ENCODE data around the gene CDK5. TPM values are rescaled to one million over a fixed set of nuclear protein-coding genes. Genes with fewer than 3 reads are reported as not detected.
A peak's percentile ranks its signal among the peaks of the same experiment; 100 is the strongest.

The CDK5 gene
- total and polyA plus RNA-seq, 9 of the 15 experiments (the other 6 are each of a cell fraction or from before 2014, with no cell fraction given): 3.2 to 38.0 (median 27.5) TPM

GRCh38 chr7:151010307-151011096, 47.2 kb downstream of the CDK5 start (continued):
- TF ChIP-seq, protein P1, sequence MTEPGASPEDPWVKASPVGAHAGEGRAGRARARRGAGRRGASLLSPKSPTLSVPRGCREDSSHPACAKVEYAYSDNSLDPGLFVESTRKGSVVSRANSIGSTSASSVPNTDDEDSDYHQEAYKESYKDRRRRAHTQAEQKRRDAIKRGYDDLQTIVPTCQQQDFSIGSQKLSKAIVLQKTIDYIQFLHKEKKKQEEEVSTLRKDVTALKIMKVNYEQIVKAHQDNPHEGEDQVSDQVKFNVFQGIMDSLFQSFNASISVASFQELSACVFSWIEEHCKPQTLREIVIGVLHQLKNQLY (CRISPR knock-in tag; conservative IDR thresholded peaks at IDR 0.05): no peak; a peak in 1 of 4 replicates
- no peak for TF ChIP-seq SMAD1 (IDR thresholded peaks at IDR 0.05; ENCODE audit: low read depth, low read length, partially characterized antibody)
- no peak for TF ChIP-seq LARP7 (IDR thresholded peaks at IDR 0.05)
- TF ChIP-seq PKNOX1 (IDR thresholded peaks at IDR 0.05): peak; percentile 42; the same call in 1 of the 2 replicates
- no peak for TF ChIP-seq ZNF384 (IDR thresholded peaks at IDR 0.05; ENCODE audit: low read depth, low read length)
- no peak for TF ChIP-seq FOSL1 (tag; conservative IDR thresholded peaks at IDR 0.05)
- TF ChIP-seq RBBP5 (IDR thresholded peaks at IDR 0.05; ENCODE audit: borderline replicate concordance, insufficient read depth, low read length, poor library complexity, severe bottlenecking): peak; percentile 65
- TF ChIP-seq BRD4 (IDR thresholded peaks at IDR 0.05): no peak
- no peak for TF ChIP-seq ZNF184 (CRISPR knock-in tag; IDR thresholded peaks at IDR 0.05)
- peak; percentile 17; the same call in 1 of the 2 replicates for TF ChIP-seq PML (IDR thresholded peaks at IDR 0.05; ENCODE audit: low read length)
- no peak for TF ChIP-seq U2AF2 (optimal IDR thresholded peaks at IDR 0.05; ENCODE audit: low read depth, low read length)
- TF ChIP-seq ARID1B (IDR thresholded peaks at IDR 0.05): peak; percentile 31
- TF ChIP-seq CBX2 (IDR thresholded peaks at IDR 0.05; ENCODE audit: insufficient read depth, low read length, poor library complexity, severe bottlenecking): no peak
- no peak for TF ChIP-seq DEAF1 (CRISPR knock-in tag; IDR thresholded peaks at IDR 0.05)
- TF ChIP-seq, protein P2, sequence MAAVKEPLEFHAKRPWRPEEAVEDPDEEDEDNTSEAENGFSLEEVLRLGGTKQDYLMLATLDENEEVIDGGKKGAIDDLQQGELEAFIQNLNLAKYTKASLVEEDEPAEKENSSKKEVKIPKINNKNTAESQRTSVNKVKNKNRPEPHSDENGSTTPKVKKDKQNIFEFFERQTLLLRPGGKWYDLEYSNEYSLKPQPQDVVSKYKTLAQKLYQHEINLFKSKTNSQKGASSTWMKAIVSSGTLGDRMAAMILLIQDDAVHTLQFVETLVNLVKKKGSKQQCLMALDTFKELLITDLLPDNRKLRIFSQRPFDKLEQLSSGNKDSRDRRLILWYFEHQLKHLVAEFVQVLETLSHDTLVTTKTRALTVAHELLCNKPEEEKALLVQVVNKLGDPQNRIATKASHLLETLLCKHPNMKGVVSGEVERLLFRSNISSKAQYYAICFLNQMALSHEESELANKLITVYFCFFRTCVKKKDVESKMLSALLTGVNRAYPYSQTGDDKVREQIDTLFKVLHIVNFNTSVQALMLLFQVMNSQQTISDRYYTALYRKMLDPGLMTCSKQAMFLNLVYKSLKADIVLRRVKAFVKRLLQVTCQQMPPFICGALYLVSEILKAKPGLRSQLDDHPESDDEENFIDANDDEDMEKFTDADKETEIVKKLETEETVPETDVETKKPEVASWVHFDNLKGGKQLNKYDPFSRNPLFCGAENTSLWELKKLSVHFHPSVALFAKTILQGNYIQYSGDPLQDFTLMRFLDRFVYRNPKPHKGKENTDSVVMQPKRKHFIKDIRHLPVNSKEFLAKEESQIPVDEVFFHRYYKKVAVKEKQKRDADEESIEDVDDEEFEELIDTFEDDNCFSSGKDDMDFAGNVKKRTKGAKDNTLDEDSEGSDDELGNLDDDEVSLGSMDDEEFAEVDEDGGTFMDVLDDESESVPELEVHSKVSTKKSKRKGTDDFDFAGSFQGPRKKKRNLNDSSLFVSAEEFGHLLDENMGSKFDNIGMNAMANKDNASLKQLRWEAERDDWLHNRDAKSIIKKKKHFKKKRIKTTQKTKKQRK (IDR thresholded peaks at IDR 0.05; ENCODE audit: borderline replicate concordance, low read depth, low read length): no peak
- no peak; the same call in 1 of the 2 replicates for TF ChIP-seq SAFB (IDR thresholded peaks at IDR 0.05; ENCODE audit: borderline replicate concordance, low read depth, low read length)
- TF ChIP-seq ZNF696 (CRISPR knock-in tag; conservative IDR thresholded peaks at IDR 0.05): no peak
- TF ChIP-seq BRF1 (IDR thresholded peaks at IDR 0.05; ENCODE audit: borderline replicate concordance, extremely low read depth, insufficient read length): no peak
- no peak for TF ChIP-seq POLR3G (IDR thresholded peaks at IDR 0.05; ENCODE audit: extremely low read depth, insufficient read length, insufficient replicate concordance)
- no peak for TF ChIP-seq XRCC4 (IDR thresholded peaks at IDR 0.05; ENCODE audit: extremely low read depth, insufficient read depth, insufficient read length)
- no peak for TF ChIP-seq NR2F6 (CRISPR knock-in tag; IDR thresholded peaks at IDR 0.05)

Measured in K562 (cell line).